Measurements from ENCODE around the gene TPBG.

DNA sequence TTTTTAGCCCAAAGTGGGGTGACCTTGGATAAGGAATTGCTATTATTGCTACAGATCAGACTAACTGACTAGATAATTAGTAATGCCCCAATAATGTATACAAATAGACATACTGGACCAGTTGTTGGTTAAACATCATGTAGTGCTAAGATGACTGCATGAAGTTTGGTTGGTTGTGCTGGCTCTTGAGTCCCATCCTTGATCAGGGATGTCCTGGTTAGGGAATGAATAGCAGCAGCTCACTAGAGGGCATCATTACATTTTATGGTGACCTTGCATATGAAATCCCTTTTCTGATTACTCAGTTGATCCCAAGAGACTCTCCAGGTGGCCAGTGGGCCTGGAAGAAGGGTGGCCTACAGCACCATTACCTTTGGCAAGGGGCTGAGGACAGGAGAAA, 10.9 kb downstream of the TPBG start:
- TF ChIP-seq, protein P1, sequence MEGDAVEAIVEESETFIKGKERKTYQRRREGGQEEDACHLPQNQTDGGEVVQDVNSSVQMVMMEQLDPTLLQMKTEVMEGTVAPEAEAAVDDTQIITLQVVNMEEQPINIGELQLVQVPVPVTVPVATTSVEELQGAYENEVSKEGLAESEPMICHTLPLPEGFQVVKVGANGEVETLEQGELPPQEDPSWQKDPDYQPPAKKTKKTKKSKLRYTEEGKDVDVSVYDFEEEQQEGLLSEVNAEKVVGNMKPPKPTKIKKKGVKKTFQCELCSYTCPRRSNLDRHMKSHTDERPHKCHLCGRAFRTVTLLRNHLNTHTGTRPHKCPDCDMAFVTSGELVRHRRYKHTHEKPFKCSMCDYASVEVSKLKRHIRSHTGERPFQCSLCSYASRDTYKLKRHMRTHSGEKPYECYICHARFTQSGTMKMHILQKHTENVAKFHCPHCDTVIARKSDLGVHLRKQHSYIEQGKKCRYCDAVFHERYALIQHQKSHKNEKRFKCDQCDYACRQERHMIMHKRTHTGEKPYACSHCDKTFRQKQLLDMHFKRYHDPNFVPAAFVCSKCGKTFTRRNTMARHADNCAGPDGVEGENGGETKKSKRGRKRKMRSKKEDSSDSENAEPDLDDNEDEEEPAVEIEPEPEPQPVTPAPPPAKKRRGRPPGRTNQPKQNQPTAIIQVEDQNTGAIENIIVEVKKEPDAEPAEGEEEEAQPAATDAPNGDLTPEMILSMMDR (IDR thresholded peaks at IDR 0.05; ENCODE audit: low read depth, low read length, poor library complexity, severe bottlenecking) = no peak
- TF ChIP-seq EZH2phosphoT487 (IDR thresholded peaks at IDR 0.05; ENCODE audit: borderline replicate concordance, low read length) = no peak

Measured in DOHH2 (cell line).